Neutrophil (primary cell): Measurements from ENCODE around the gene MREG.
"Not testable (repeated sequence)": the region's sequence is repeated elsewhere in the genome, so short reads cannot be mapped to it uniquely, and the experiment has no call there.

Experiments
- H3K27ac ChIP-seq: fragments of 200-600 bp; sonication (generic); 2 replicates; pipeline ENCODE4 v1.5.1; 2016; ENCODE audit warnings: mild to moderate bottlenecking, moderate library complexity
- H3K27me3 ChIP-seq: fragments of 200-600 bp; sonication (generic); 2 replicates; pipeline ENCODE4 v1.6.0; 2016; ENCODE audit warnings: mild to moderate bottlenecking
- H3K36me3 ChIP-seq: fragments of 200-600 bp; sonication (generic); 2 replicates; pipeline ENCODE4 v1.5.1; 2017
- H3K4me1 ChIP-seq, 2 experiments: fragments of 200-600 bp in 1 of 2; sonication (generic) in 1 of 2; 1 replicate in 1 of 2; 2 replicates in 1 of 2; pipeline versions ENCODE4 v1.5.1 to v1.6.1; 2013 to 2016; ENCODE audit warnings: low read depth in 1 of 2, low read length in 1 of 2, mild to moderate bottlenecking in 1 of 2, moderate library complexity in 1 of 2; ENCODE audit not compliant: control insufficient read depth in 1 of 2, insufficient read depth in 1 of 2
- H3K4me3 ChIP-seq, 2 experiments: fragments of 200-600 bp in 1 of 2; sonication (generic) in 1 of 2; 1 replicate in 1 of 2; 2 replicates in 1 of 2; pipeline ENCODE4 v1.5.1; 2013 to 2016; ENCODE audit warnings: low read depth in 1 of 2, low read length in 1 of 2, mild to moderate bottlenecking in 1 of 2, moderate library complexity in 1 of 2
- H3K9me3 ChIP-seq: fragments of 200-600 bp; sonication (generic); 2 replicates; pipeline ENCODE4 v1.5.1; 2016
- CTCF ChIP-seq: fragments of 200-600 bp; sonication (generic); IDR thresholded peaks from 2 replicates; pipeline ENCODE4 v1.5.1; 2016; ENCODE audit warnings: antibody characterized with exemption

MREG gene

GRCh38 chr2:215966274-215966673, 47.1 kb downstream of the MREG start:
- Histone ChIP-seq H3K9me3 (no peaks in the 10 kb centered on the region), H3K27ac (no peak overlapping the region), H3K4me1 (no peaks in the 10 kb centered on the region), H3K4me3 (no peak overlapping the region), H3K27me3 (no peaks in the 10 kb centered on the region), H3K36me3 (no peaks in the 10 kb centered on the region)
- no peak for TF ChIP-seq CTCF

GRCh38 chr2:215965532-215966165, 47.7 kb downstream of the MREG start:
- H3K27me3 ChIP-seq: no peaks in the 10 kb centered on the region
- no peaks in the 10 kb centered on the region for H3K36me3 ChIP-seq
- H3K9me3 ChIP-seq: no peaks in the 10 kb centered on the region
- H3K4me1 ChIP-seq: no peaks in the 10 kb centered on the region
- no peak overlapping the region for H3K4me3 ChIP-seq
- H3K27ac ChIP-seq: no peak overlapping the region
- no peak for TF ChIP-seq CTCF

- no peak overlapping the region for H3K27ac ChIP-seq
- no peak overlapping the region for H3K4me3 ChIP-seq
- no peaks in the 10 kb centered on the region for H3K36me3 ChIP-seq
- no peak for TF ChIP-seq CTCF
- no peaks in the 10 kb centered on the region for H3K9me3 ChIP-seq
- no peaks in the 10 kb centered on the region for H3K27me3 ChIP-seq
- no peaks in the 10 kb centered on the region for H3K4me1 ChIP-seq
Observed at GRCh38 chr2:215961981-215962380, 51.4 kb downstream of the MREG start.

GRCh38 chr2:215958257-215958656, 55.1 kb downstream of the MREG start:
- no peak for TF ChIP-seq CTCF

GRCh38 chr2:215957354-215958122, 55.8 kb downstream of the MREG start:
- H3K36me3 ChIP-seq, H3K9me3 ChIP-seq, H3K4me1 ChIP-seq, H3K4me3 ChIP-seq, H3K27ac ChIP-seq, H3K27me3 ChIP-seq: not testable (repeated sequence)

More at GRCh38 chr2:215958257-215958656, 55.1 kb downstream of the MREG start:
- Histone ChIP-seq H3K36me3 (no peaks in the 10 kb centered on the region), H3K4me1 (no peaks in the 10 kb centered on the region), H3K27ac (no peak overlapping the region), H3K27me3 (no peaks in the 10 kb centered on the region), H3K4me3 (no peak overlapping the region), H3K9me3 (no peaks in the 10 kb centered on the region)
